DMS 273 (cell line): ENCODE measurements around the gene HLCS.

Experiments used
- DNase-seq: peaks from one replicate; lab custom pipeline; 2025; ENCODE audit not compliant: unreplicated experiment; lab: John Stamatoyannopoulos, UW

HLCS gene

GRCh38 chr21:36750576-36750959 lies 215.9 kb downstream of the HLCS start:
- no peak for DNase-seq

- no peak for DNase-seq
These were observed 216.4 kb downstream of the HLCS start for GRCh38 chr21:36749935-36750575.

GRCh38 chr21:36747815-36748383 lies 218.6 kb downstream of the HLCS start:
- peak; percentile 88 for DNase-seq

GRCh38 chr21:36747041-36747814 lies 219.2 kb downstream of the HLCS start:
- DNase-seq, result peak; percentile 71

GRCh38 chr21:36745459-36745858 lies 221.0 kb downstream of the HLCS start:
- no peak for DNase-seq

GRCh38 chr21:36744560-36745231 lies 221.8 kb downstream of the HLCS start:
- peak; percentile 55 for DNase-seq

- DNase-seq, result no peak
These were observed 222.3 kb downstream of the HLCS start for GRCh38 chr21:36744190-36744559.

GRCh38 chr21:36743446-36743845 lies 223.0 kb downstream of the HLCS start:
- DNase-seq, result no peak

GRCh38 chr21:36743008-36743407 lies 223.5 kb downstream of the HLCS start:
- DNase-seq, result no peak

GRCh38 chr21:36741506-36741905 lies 225.0 kb downstream of the HLCS start:
- DNase-seq, result no peak

- no peak for DNase-seq
These were observed 227.9 kb downstream of the HLCS start for GRCh38 chr21:36738489-36739126.

GRCh38 chr21:36735724-36736320 lies 230.6 kb downstream of the HLCS start:
- DNase-seq, result peak; percentile 41

GRCh38 chr21:36735201-36735515 lies 231.3 kb downstream of the HLCS start:
- no peak for DNase-seq

- DNase-seq, result no peak
These were observed 231.9 kb downstream of the HLCS start for GRCh38 chr21:36734367-36735200.

GRCh38 chr21:36733857-36734256 lies 232.6 kb downstream of the HLCS start:
- no peak for DNase-seq

- no peak for DNase-seq
These were observed 233.7 kb downstream of the HLCS start for GRCh38 chr21:36732761-36733160.

GRCh38 chr21:36732217-36732616 lies 234.3 kb downstream of the HLCS start:
- DNase-seq, result no peak

- DNase-seq, result no peak
These were observed 235.9 kb downstream of the HLCS start for GRCh38 chr21:36730291-36731281.
